PC-9 (cell line): Measurements from ENCODE around the gene TP53.

ENCODE experiments used
- CTCF ChIP-seq: fragments of 200-600 bp; sonication (generic); conservative IDR thresholded peaks from 2 replicates; pipeline ENCODE4 v1.6.1; 2017; ENCODE audit warnings: mixed run types, antibody characterized with exemption, mild to moderate bottlenecking, moderate library complexity
- EZH2 ChIP-seq: fragments of 200-600 bp; sonication (generic); IDR thresholded peaks from 2 replicates; pipeline ENCODE4 v1.8.0; 2017; ENCODE audit warnings: antibody characterized with exemption, low read depth

- TF ChIP-seq CTCF = no peak
- no peak for TF ChIP-seq EZH2
These were observed 61.0 kb downstream of the TP53 start for GRCh38 chr17:7626307-7626706.
